B cell (primary cell): ENCODE results near the gene KCNF1. TPM values are rescaled to one million over a fixed set of nuclear protein-coding genes. Genes with fewer than 3 reads are reported as not detected.

Experiments
- ATAC-seq: fragments of 200-7000 bp; cut with Tn5 transposase; one replicate; pipeline ENCODE4 v1.10.0; 2021; ENCODE audit warnings: low read depth, mild to moderate bottlenecking, moderate number of reproducible peaks, moderate library complexity
- CTCF ChIA-PET: fragments of 350-600 bp; sonication (Branson Sonifier 250); formaldehyde crosslinking; loops from one replicate; lab custom pipeline; 2021; ENCODE audit warnings: antibody characterized with exemption, inconsistent platforms; lab: Charles Lee
- POLR2A ChIA-PET: fragments of 350-600 bp; sonication (Branson Sonifier 250); formaldehyde crosslinking; loops from one replicate; lab custom pipeline; 2021; ENCODE audit warnings: antibody characterized with exemption; lab: Charles Lee
- DNase-seq: peaks from one replicate; pipeline ENCODE4 v3.0.0; 2013
- H2AFZ ChIP-seq: 2 replicates; pipeline ENCODE4 v1.6.1; 2012; ENCODE audit warnings: mild to moderate bottlenecking, low read depth, low read length; ENCODE audit not compliant: insufficient read depth, poor library complexity, severe bottlenecking
- H3K27ac ChIP-seq, 2 donors: 1 replicate in 1 of 2; 2 replicates in 1 of 2; pipeline ENCODE4 v1.5.1; 2012 to 2013; ENCODE audit warnings: low read length in 2 of 2, mild to moderate bottlenecking in 2 of 2, moderate library complexity in 1 of 2
- H3K27me3 ChIP-seq, 4 experiments: fragments of 200-600 bp in 1 of 4; sonication (generic) in 1 of 4; replicated peaks in 1 of 4; 1 replicate in 2 of 4; 2 replicates in 2 of 4; pipeline versions ENCODE4 v1.6.1 to v1.7.0; 2013 to 2016; ENCODE audit warnings: low read length in 3 of 4, mild to moderate bottlenecking in 2 of 4, mixed read lengths in 1 of 4, moderate library complexity in 1 of 4; ENCODE audit not compliant: insufficient read depth in 4 of 4, control insufficient read depth in 3 of 4; ENCODE audit errors: control extremely low read depth in 1 of 4
- H3K36me3 ChIP-seq, 2 experiments: replicated peaks in 1 of 2; 1 replicate in 1 of 2; 2 replicates in 1 of 2; pipeline versions ENCODE4 v1.6.1 to v1.7.1; 2013; ENCODE audit warnings: low read length in 1 of 2; ENCODE audit not compliant: insufficient read depth in 2 of 2, control insufficient read depth in 1 of 2; ENCODE audit errors: control extremely low read depth in 1 of 2, extremely low read depth in 1 of 2
- H3K4me1 ChIP-seq, 2 donors: fragments of 200-600 bp in 1 of 2; sonication (generic) in 1 of 2; 1 replicate in 1 of 2; 2 replicates in 1 of 2; pipeline versions ENCODE4 v1.5.1 to v1.6.1; 2013 to 2017; ENCODE audit warnings: low read length in 2 of 2; ENCODE audit not compliant: control insufficient read depth in 2 of 2, insufficient read depth in 2 of 2
- H3K4me2 ChIP-seq: replicated peaks from 2 replicates; pipeline ENCODE3; 2012; ENCODE audit warnings: mild to moderate bottlenecking, low read depth, low read length; ENCODE audit not compliant: poor library complexity, severe bottlenecking
- H3K4me3 ChIP-seq, 5 experiments: fragments of 200-600 bp in 1 of 5; sonication (generic) in 1 of 5; 1 replicate in 3 of 5; 2 replicates in 2 of 5; pipeline versions ENCODE4 v1.5.1 to v1.7.0; 2011 to 2016; ENCODE audit warnings: low read length in 4 of 5, mild to moderate bottlenecking in 4 of 5, low read depth in 2 of 5, control low read depth in 1 of 5, moderate library complexity in 1 of 5; ENCODE audit not compliant: insufficient read depth in 1 of 5; ENCODE audit errors: control extremely low read depth in 1 of 5, extremely low read depth in 1 of 5
- H3K79me2 ChIP-seq: fragments of 200-600 bp; sonication (generic); one replicate; pipeline ENCODE4 v1.6.0; 2016; ENCODE audit warnings: low read length; ENCODE audit not compliant: control insufficient read depth, insufficient read depth
- H3K9ac ChIP-seq: fragments of 200-600 bp; sonication (generic); 2 replicates; pipeline ENCODE4 v1.6.1; 2017; ENCODE audit warnings: mild to moderate bottlenecking, low read length, moderate library complexity
- H3K9me3 ChIP-seq, 3 donors: one replicate each; pipeline versions ENCODE4 v1.6.1 to v1.7.1; 2013; ENCODE audit warnings: low read length in 2 of 3; ENCODE audit not compliant: control insufficient read depth in 2 of 3, insufficient read depth in 1 of 3; ENCODE audit errors: control extremely low read depth in 1 of 3
- H4K20me1 ChIP-seq: 2 replicates; pipeline ENCODE4 v1.6.0; 2012; ENCODE audit warnings: mild to moderate bottlenecking, low read length; ENCODE audit not compliant: insufficient read depth, control insufficient read depth, poor library complexity, severe bottlenecking
- H3K27ac Mint-ChIP-seq: one replicate; pipeline ENCODE4 v1.8.0; 2021; ENCODE audit warnings: mixed read lengths
- H3K27me3 Mint-ChIP-seq: one replicate; pipeline ENCODE4 v1.8.0; 2021; ENCODE audit warnings: mixed read lengths
- H3K4me1 Mint-ChIP-seq: one replicate; pipeline ENCODE4 v1.8.0; 2021; ENCODE audit warnings: mixed read lengths
- H3K4me3 Mint-ChIP-seq: one replicate; pipeline ENCODE4 v1.8.0; 2021; ENCODE audit warnings: mixed read lengths
- H3K9me3 Mint-ChIP-seq: one replicate; pipeline ENCODE4 v1.8.0; 2022; ENCODE audit warnings: mixed read lengths; ENCODE audit not compliant: insufficient read depth
- CTCF ChIP-seq: fragments of 200-600 bp; IDR thresholded peaks from one replicate; pipeline ENCODE4 v1.8.0; 2022; ENCODE audit warnings: antibody characterized with exemption, mild to moderate bottlenecking
- EZH2 ChIP-seq: IDR thresholded peaks from 2 replicates; pipeline ENCODE4 v1.6.1; 2012; ENCODE audit warnings: borderline replicate concordance, low read depth, mild to moderate bottlenecking, moderate library complexity, low read length; ENCODE audit not compliant: insufficient read depth, poor library complexity, severe bottlenecking
- WGBS: methylation state at CpG from one replicate; pipeline ENCODE4 v1.1.5; 2013; ENCODE audit warnings: missing lambda C conversion rate; ENCODE audit not compliant: insufficient coverage; 5-methylcytosine and 5-hydroxymethylcytosine counted together
- intact Hi-C: fragments of 100-400 bp; cut with micrococcal nuclease; formaldehyde crosslinking; loops from one replicate; pipeline ENCODE4 v1.10.0; 2022
- polyA plus RNA-seq: library from polyadenylated mRNA; depleted of rRNA; stranded (reverse); fragments of >200 nt; gene quantifications from 2 replicates; pipeline ENCODE4 v1.2.3, GENCODE V29; 2012
- total RNA-seq, 2 donors: library from RNA; stranded (reverse); fragments of 120-200 nt in 1 of 2; gene quantifications; 1 replicate in 1 of 2; 2 replicates in 1 of 2; pipeline versions ENCODE4 v1.2.3 to v1.2.4, GENCODE V29; 2013 to 2022

The KCNF1 gene
- total and polyA plus RNA-seq, 2 donors (not counting 1 experiment from before 2014, with no cell fraction given) = not detected

GRCh38 chr2:10912076-10912731 lies 470 bp downstream of the KCNF1 start:
- Histone ChIP-seq H2AFZ (no peak overlapping the region), H3K4me1 (no peaks in the 10 kb centered on the region), H3K4me3 (no peak overlapping the region), H3K9me3 (peaks cover 0 to 3% (median 0%) of the 10 kb centered on the region in 3 donors), H3K79me2 (no peaks in the 10 kb centered on the region), H3K9ac (no peak overlapping the region), H3K27ac (no peak overlapping the region), H3K27me3 (peaks cover 0 to 30% (median 3%) of the 10 kb centered on the region in 4 experiments), H4K20me1 (no peaks in the 10 kb centered on the region), H3K36me3 (no peaks in the 10 kb centered on the region), H3K4me2 (peak overlapping the region; percentile 1)
- POLR2A ChIA-PET = no interaction called here
- H3K4me1 Mint-ChIP-seq = peaks cover 7% of the 10 kb centered on the region
- H3K9me3 Mint-ChIP-seq = no peaks in the 10 kb centered on the region
- intact Hi-C loops = no loop called here
- no peak for ATAC-seq
- no peak for DNase-seq
- TF ChIP-seq EZH2 (no peak), CTCF (no peak)
- 11% methylated on average over 81 of the region's 81 CpGs for WGBS
- CTCF ChIA-PET = interaction anchor here (1.0 kb wide), 1 partner anchor 19 kb away, joined by 3 read pairs; no protein-coding TSS in a partner anchor
- no peak overlapping the region for H3K4me3 Mint-ChIP-seq
- H3K27me3 Mint-ChIP-seq = peaks cover 52% of the 10 kb centered on the region
- no peak overlapping the region for H3K27ac Mint-ChIP-seq

DNA sequence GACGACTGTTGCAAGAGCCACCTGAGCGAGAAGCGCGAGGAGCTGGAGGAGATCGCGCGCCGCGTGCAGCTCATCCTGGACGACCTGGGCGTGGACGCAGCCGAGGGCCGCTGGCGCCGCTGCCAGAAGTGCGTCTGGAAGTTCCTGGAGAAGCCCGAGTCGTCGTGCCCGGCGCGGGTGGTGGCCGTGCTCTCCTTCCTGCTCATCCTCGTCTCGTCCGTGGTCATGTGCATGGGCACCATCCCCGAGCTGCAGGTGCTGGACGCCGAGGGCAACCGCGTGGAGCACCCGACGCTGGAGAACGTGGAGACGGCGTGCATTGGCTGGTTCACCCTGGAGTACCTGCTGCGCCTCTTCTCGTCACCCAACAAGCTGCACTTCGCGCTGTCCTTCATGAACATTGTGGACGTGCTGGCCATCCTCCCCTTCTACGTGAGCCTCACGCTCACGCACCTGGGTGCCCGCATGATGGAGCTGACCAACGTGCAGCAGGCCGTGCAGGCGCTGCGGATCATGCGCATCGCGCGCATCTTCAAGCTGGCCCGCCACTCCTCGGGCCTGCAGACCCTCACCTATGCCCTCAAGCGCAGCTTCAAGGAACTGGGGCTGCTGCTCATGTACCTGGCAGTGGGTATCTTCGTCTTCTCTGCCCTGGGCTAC lies 1.2 kb downstream of the KCNF1 start:
- Mint-ChIP-seq H3K9me3 (no peaks in the 10 kb centered on the region), H3K4me3 (no peak overlapping the region), H3K4me1 (peaks cover 7% of the 10 kb centered on the region), H3K27ac (no peak overlapping the region), H3K27me3 (peaks cover 54% of the 10 kb centered on the region)
- no peak for TF ChIP-seq CTCF
- no peak for TF ChIP-seq EZH2
- intact Hi-C loops = no loop called here
- DNase-seq (no peak), ATAC-seq (no peak)
- no peaks in the 10 kb centered on the region for H3K4me1 ChIP-seq
- H3K36me3 ChIP-seq = no peaks in the 10 kb centered on the region
- CTCF ChIA-PET = interaction anchor here (1.0 kb wide), 1 partner anchor 19 kb away, joined by 3 read pairs; no protein-coding TSS in a partner anchor
- WGBS = 86% methylated on average over 58 of the region's 58 CpGs
- H2AFZ ChIP-seq = no peak overlapping the region
- H3K9ac ChIP-seq = no peak overlapping the region
- no peak overlapping the region for H3K4me2 ChIP-seq
- peaks cover 0 to 30% (median 3%) of the 10 kb centered on the region in 4 experiments for H3K27me3 ChIP-seq
- H3K9me3 ChIP-seq = peaks cover 0 to 3% (median 0%) of the 10 kb centered on the region in 3 donors
- H3K27ac ChIP-seq = no peak overlapping the region
- no peak overlapping the region for H3K4me3 ChIP-seq
- H4K20me1 ChIP-seq = no peaks in the 10 kb centered on the region
- no peaks in the 10 kb centered on the region for H3K79me2 ChIP-seq
- POLR2A ChIA-PET = no interaction called here
